ENCODE measurements around the gene CYP2C18.
"Not testable (repeated sequence)": the region's sequence is repeated elsewhere in the genome, so short reads cannot be mapped to it uniquely, and the experiment has no call there.

CYP2C18 gene

GRCh38 chr10:94683214-94684054, at the start of gene CYP2C18:
Gene CYP2C18, plus strand, starts transcription at chr10:94683729. Its CDS starts 91 bp downstream, at chr10:94683820.
- no peak for DNase-seq

DNA sequence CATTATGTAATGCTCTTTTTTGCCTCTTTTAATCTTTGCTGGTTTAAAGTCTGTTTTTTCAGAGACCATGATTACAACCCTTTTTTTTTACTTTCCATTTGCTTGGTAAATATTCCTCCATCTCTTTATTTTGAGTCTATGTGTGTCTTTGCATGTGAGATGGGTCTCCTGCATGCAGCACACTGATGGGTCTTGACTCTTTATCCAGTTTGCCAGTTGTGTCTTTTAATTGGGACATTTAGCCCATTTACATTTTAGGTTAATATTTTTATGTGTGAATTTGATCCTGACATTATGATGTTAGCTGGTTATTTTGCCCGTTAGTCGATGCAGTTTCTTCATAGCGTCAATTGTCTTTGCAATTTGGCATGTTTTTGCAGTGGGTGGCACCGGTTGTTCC, 45.4 kb upstream of the CYP2C18 start:
- not testable (repeated sequence) for DNase-seq

DNA sequence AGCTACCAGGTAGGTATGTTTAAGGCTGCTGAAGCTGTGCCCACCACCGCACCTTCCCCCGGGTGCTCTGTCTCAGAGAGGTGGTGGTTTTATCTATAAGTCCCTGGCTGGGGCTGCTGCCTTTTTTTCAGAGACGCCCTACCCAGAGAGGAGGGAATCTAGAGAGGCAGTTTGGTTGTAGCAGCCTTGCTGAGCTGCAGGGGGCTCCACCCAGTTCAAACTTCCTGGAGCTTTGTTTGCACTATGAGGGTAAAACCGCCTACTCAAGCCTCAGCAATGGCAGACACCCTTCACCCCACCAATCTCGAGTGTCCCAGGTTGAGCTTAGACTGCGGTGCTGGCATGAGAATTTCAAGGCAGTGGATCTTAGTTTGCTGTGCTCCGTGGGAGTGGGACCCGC, 43.6 kb upstream of the CYP2C18 start:
- DNase-seq, result no peak

GRCh38 chr10:94640562-94640961, 43.0 kb upstream of the CYP2C18 start:
- no peak for DNase-seq

DNA sequence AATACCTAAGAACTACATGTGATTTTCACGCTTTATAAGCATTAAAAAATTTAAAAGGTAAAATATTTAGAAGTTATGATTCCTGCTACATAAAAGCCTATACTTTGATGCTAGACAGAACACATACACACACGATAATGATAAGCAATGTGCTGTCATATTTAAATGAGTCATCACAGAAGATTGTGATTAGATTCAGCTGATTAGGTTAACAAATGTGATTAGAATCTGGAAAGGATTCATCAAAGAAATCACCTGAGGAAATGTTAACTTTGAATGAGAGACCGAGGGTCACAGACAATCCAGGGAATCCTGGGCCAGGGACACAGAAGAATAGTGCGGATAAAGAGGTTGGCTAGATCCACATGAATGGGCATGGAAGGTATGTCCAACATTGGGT, 42.0 kb upstream of the CYP2C18 start:
- no peak for DNase-seq

DNA sequence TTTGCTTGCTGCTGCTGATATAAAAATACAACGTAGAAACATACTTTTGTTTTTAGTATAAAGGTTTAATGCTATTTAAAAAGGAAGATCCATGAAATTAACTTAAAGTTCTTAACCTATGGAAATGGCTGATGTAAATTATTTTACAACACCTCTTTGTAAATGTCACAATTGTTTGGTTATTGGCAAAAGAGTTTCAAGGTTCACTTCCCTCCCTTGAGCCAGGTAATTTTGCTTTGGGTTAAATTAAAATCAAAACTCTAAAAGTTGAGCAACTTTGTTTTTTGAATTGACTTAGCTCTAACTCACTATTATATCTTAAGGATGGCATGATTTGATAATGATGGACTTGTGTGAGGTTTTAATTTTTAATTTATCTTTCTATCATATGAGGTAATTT, 39.2 kb upstream of the CYP2C18 start:
- DNase-seq, result no peak

- DNase-seq, result no peak
Measured at GRCh38 chr10:94645285-94645684, 38.2 kb upstream of the CYP2C18 start.

DNA sequence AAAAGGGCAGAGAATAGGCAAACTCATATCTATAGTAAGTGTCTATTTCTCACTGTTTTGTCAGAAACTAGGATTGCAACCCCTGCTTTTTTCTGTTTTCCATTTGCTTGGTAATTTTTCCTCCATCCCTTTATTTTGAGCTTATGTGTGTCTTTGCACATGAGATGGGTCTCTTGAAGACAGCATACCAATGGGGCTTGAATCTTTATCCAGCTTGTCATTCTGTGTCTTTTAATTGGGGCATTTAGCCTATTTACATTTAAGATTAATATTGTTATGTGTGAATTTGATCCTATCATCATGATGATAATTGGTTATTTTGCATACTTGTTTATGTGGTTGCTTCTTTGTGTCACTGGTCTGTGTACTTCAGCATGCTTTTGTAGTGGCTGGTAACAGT, 28.3 kb upstream of the CYP2C18 start:
- not testable (repeated sequence) for DNase-seq

DNA sequence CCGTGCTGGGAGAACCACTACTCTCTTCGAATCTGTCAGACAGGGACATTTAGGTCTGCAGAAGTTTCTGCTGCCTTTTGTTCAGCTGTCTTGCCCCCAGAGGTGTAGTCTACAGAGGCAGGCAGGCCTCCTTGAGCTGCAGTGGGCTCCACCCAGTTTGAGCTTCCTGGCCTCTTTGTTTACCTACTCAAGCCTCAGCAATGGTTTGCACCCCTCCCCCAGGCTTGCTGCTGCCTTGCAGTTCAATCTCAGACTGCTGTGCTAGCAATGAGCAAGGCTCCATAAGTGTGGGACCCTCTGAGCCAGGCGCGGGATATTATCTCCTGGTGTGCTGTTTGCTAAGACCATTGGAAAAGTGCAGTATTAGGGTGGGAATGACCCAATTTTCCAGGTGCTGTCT, 20.5 kb upstream of the CYP2C18 start:
- not testable (repeated sequence) for DNase-seq

DNA sequence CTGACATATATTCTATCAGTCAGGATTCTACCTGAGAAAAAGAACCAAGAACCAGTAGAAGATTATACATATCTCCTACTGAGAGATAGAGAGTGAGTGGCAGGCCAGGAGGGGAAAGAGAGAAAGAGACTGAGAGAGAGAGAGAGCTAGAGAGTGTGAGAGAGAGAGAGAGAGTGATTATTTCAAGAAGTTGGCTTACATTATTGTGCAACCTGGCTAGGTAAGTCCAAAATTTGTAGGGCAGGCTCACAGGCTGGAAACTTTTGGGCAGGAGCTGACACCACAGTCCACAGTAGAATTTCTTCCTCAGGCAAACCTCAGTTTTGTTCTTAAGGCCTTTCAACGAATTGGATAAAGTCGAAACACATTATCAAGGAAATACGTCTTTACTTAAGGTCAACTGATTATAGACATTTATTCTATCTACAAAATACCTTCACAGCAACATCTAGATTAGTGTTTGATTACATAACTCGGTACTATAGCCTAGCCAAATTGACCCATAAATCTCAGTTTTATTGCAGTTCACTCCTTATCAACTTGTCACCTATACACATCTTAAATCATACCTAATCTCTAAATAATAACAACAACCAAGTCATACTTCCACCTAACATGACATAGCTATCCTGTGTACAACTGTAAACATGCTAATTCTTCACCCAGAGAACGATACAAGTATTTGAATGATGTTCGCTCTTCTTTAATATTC, 17.0 kb upstream of the CYP2C18 start:
- no peak for DNase-seq

- DNase-seq, result no peak
Measured at GRCh38 chr10:94673614-94674321, 9.8 kb upstream of the CYP2C18 start.

DNA sequence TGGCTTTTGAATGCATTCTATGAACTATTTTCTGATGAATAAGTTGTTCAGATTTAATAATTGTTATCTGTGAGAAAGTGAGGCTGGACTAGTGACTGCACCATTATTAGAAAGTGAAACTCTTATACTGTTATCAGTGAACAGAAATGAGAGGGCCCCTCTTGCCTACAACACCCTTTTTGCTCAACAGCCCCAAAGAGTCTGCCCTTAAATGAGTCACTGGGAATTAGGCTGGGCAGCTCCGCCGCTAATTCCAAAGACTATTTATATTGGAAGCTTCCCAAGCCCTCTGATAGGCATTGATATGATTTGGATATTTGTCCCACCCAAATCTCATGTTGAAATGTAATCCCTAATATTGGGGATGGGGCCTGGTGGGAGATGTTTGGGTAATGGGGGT, 7.0 kb upstream of the CYP2C18 start:
- no peak for DNase-seq

DNA sequence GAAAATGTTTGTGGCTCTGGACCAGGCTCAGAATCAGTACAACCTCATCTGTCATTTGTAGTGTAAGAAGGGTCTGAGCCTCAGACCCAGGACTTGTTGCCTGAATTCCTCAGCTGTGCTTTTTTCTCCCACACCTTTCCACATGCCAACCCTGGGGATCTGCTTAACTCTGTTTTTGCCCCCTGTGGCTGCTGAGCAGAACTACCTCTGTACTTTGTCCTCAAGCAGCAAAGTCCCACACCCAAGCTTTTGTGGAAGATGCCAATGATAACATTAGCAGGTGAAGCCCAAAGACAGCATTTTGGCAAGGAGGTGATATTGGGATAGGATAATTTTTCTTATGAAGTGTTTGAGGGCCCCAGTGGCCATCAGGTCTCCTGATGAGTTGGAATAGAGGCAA, 5.8 kb upstream of the CYP2C18 start:
- no peak for DNase-seq

GRCh38 chr10:94678475-94678874, 5.1 kb upstream of the CYP2C18 start:
- no peak for DNase-seq

- DNase-seq, result no peak
Measured at GRCh38 chr10:94680544-94680943, 3.0 kb upstream of the CYP2C18 start.

GRCh38 chr10:94682636-94683035, 893 bp upstream of the CYP2C18 start:
- DNase-seq, result not testable (repeated sequence)

- DNase-seq, result no peak
Measured at GRCh38 chr10:94687625-94688248, 4.2 kb downstream of the CYP2C18 start.

DNA sequence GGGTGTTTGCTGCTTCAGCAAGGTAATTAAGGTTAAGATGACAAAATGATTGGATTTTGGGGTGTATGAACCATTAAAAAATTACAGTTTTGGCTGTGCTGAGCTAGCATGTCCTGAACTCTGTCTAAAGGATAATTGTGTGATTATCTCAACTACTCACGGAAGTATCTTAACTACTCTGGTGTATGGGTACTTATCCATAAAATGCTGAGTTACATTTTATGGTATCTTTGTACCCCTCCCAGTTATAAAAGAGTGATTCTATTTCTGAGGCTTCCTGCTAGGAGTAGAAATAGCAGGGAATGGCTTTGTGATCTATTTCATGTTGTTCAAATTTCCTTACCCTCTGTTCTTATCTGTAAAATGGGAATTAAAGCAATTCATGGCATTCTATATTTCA, 22.6 kb downstream of the CYP2C18 start:
- DNase-seq, result no peak

DNA sequence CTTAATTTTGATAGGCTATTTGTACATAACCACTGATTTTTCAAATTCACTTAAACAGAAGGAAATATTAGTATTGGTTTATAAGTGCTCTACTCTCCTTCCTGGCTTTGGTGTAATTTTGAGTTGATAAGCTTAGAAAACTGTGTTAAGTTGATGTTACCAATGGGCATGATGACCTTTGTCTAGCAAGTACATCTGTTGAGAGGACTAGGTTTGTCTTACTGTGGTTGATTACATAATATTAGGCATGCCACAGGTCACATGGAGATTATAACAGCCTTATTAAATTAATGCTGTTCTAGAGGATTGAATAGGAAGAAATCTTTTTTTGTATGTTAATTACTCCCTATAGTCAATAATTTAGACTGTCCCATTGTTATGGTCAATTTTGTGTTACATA, 27.0 kb downstream of the CYP2C18 start:
- no peak for DNase-seq

DNA sequence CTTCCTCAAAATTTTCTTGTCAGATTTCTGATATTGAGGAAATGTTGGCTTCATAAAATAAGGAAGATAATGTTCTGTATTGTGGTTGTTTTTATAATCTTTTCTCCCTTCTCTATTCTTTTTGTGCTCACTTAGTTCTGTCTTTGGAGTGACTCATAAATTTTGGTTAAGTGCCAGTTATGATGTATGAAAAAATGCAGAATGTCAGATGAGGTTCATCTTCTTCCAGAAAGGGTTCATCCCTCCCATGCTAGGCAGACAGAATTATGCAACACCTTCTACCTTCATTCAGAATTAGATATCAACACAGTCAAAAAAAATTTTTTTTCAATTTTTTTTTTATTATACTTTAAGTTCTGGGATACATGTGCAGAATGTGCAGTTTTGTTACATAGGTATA, 42.3 kb downstream of the CYP2C18 start:
- no peak for DNase-seq

GRCh38 chr10:94735197-94735596, 51.7 kb downstream of the CYP2C18 start:
- DNase-seq, result no peak

DNA sequence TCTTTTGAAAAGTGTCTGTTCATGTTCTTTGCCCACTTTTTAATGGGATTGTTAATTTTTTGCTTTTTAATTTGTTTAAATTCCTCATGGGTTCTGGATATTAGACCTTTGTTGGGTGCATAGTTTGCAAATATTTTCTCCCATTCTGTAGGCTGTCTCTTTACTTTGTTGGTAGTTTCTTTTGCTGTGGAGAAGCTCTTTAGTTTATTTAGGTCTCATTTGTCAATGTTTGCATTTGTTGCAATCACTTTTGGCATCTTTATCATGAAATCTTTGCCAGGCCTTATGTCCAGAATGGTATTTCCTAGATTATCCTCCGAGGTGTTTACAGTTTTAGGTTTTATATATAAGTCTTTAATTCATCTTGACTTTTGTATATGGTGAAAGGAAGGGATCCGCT, 55.1 kb downstream of the CYP2C18 start:
- no peak for DNase-seq

DNA sequence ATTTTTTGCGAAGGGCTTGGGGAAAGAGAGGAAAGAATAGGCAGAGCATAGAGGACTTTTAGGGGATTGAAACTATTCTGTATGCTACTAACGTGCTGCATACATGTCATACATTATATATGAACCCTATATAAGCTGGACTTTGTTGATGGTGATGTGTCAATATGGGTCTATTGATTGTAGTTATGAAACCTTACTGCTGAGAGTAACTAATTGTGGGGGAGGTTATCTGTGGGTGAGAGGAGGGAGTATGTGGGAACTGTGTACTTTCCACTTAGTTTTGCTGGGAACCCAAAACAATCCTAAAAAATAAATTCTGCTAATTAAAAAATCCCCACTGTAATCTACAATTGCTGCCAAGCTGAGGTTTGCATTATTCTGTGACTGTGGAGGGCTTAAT, 63.6 kb downstream of the CYP2C18 start:
- no peak for DNase-seq

All from NCI-H1105 (cell line).